ENCODE measurements around the gene MAD1L1. TPM values are rescaled to one million over a fixed set of nuclear protein-coding genes. Genes with fewer than 3 reads are reported as not detected.

The MAD1L1 gene
- total RNA-seq, 1 donor from 2014 or later: 53.8 TPM

DNA sequence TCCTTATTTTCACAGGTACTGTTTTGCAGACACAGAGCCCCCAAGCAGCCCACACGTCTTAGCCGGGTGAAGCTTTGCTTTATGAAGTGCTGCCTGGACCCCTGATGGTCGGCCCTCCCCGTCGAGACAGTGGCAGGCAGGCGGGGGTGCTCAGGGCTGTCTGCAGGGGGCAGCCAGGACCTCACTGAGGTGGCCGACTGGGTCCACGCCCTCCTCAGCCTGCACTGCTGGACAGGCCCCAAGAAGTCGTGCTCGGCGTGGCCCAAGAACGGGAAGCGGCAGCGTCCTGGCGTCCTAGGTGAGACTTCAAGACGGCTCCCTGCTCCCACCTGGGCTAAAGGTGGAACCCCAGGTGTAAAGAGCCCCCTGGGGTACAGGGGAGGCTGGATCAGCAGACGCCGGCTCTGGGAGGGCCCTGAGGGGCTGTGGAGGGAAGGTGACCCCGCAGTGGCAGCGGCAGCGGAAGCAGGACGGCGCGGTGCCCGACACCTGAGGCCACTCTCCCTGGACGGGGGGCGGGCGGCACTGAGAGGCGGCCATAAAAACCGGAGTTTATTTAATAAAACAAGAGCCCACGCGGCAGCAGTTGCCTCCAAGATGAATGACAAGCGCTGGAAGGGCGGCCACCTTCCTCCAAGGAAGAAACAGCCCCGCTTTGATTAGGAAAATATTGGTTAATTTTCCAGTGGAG, 383.2 kb downstream of the MAD1L1 start:
- TF ChIP-seq, protein P1, sequence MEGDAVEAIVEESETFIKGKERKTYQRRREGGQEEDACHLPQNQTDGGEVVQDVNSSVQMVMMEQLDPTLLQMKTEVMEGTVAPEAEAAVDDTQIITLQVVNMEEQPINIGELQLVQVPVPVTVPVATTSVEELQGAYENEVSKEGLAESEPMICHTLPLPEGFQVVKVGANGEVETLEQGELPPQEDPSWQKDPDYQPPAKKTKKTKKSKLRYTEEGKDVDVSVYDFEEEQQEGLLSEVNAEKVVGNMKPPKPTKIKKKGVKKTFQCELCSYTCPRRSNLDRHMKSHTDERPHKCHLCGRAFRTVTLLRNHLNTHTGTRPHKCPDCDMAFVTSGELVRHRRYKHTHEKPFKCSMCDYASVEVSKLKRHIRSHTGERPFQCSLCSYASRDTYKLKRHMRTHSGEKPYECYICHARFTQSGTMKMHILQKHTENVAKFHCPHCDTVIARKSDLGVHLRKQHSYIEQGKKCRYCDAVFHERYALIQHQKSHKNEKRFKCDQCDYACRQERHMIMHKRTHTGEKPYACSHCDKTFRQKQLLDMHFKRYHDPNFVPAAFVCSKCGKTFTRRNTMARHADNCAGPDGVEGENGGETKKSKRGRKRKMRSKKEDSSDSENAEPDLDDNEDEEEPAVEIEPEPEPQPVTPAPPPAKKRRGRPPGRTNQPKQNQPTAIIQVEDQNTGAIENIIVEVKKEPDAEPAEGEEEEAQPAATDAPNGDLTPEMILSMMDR (conservative IDR thresholded peaks at IDR 0.05): no peak
- H3K4me1 Mint-ChIP-seq: no peaks in the 10 kb centered on the region
- H3K36me3 Mint-ChIP-seq (ENCODE audit: low read depth): no peaks in the 10 kb centered on the region
- H3K27ac Mint-ChIP-seq (ENCODE audit: unreplicated experiment): no peak overlapping the region
- H3K4me3 Mint-ChIP-seq: no peak overlapping the region
- no peaks in the 10 kb centered on the region for H3K9me3 Mint-ChIP-seq
- H3K27me3 Mint-ChIP-seq (ENCODE audit: low read depth): no peaks in the 10 kb centered on the region
- no peak for DNase-seq (ENCODE audit: low read depth, low spot score)

DNA sequence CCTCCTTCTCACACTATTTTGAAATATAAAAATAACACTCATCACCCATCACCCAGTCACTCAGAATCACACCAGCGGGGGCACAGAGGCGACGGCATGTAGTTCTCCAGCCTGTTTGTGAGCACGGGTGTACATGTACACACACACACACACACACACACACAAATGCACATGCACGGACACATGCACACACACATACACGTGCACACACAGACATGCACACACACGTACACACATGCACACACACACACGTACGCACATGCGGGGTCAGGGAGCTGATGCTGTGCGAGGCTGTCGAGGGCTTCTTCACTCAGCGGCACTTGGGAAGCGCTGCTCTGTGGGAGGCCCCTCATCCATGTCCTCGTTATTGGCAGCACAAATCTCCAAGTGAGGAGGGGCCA, 383.8 kb downstream of the MAD1L1 start:
- no peak for DNase-seq (ENCODE audit: low read depth, low spot score)
- Mint-ChIP-seq H3K4me3 (no peak overlapping the region), H3K27me3 (ENCODE audit: low read depth) (no peaks in the 10 kb centered on the region), H3K4me1 (no peaks in the 10 kb centered on the region), H3K27ac (ENCODE audit: unreplicated experiment) (no peak overlapping the region), H3K36me3 (ENCODE audit: low read depth) (no peaks in the 10 kb centered on the region), H3K9me3 (no peaks in the 10 kb centered on the region)
- TF ChIP-seq, protein P1 (conservative IDR thresholded peaks at IDR 0.05): no peak

DNA sequence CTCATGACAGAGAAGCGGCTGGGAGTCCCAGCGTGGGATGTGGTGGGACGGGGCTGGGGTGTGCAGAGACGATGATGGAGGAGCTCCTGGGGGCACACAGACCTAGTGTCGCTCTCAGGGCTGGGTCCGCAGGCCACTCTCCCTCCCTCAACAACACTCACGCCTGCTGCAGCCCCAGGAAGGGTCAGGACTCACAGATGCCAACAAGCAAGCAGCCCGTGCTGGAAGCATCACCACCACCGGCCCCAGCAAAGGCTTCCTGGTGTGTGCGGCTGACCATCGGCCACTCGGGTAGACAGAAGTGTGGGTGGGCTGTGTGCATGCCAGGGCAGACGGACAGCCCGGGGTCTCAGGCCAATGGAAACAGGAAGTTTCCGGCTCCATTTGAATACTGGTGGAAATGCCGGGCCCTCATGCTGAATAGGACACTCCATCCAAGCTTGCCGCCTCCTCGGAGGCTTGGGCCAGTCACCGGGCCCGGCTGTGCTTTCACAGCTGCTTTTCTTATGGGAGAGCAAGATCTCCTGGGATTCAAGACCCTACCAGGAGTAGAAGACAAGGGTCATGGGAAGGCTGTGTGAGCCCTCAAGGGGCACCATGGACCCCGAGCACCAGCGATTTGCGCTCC, 384.6 kb downstream of the MAD1L1 start:
- no peak overlapping the region for H3K4me3 Mint-ChIP-seq
- peaks cover 4% of the 10 kb centered on the region for H3K4me1 Mint-ChIP-seq
- H3K27ac Mint-ChIP-seq (ENCODE audit: unreplicated experiment): peak overlapping the region; percentile 75
- TF ChIP-seq, protein P1 (conservative IDR thresholded peaks at IDR 0.05): no peak
- H3K9me3 Mint-ChIP-seq: no peaks in the 10 kb centered on the region
- H3K27me3 Mint-ChIP-seq (ENCODE audit: low read depth): no peaks in the 10 kb centered on the region
- H3K36me3 Mint-ChIP-seq (ENCODE audit: low read depth): no peaks in the 10 kb centered on the region
- DNase-seq (ENCODE audit: low read depth, low spot score): no peak

DNA sequence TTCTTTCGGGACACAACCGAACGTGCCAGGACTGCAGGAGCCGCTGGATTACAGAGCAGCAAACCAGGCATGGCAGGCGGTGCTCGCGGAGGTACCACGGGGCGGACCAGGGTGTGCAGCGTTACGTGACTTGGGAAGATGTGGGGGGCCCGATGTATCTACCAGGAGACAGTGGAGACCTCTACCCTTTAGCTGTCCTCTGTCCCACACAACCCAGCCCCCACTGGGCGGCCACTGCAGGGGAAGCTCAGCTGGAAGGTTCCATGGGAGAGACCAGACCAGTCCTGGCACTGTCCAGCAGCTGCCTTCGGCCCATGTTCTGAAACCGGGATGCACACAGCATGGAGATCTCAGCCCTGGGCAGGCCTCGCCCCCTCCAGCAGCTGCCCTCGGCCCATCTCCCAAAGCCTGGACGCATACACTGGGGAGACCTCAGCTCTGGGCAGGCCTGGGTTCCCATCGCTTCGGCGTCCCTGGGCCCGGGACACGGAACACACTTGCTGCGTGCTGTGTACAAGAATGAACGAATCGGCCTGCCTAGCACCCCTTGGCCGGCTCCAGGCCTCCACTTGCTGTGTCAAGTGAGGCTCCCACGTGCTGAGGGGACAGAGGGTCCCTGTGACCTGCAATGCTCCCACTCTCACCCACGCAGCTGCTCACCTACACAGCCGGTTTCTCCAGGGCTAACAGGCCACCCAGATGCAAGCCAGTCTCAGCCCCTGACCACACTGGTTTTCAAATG, 385.3 kb downstream of the MAD1L1 start:
- H3K27me3 Mint-ChIP-seq (ENCODE audit: low read depth): no peaks in the 10 kb centered on the region
- H3K27ac Mint-ChIP-seq (ENCODE audit: unreplicated experiment): peak overlapping the region; percentile 51
- H3K4me3 Mint-ChIP-seq: no peak overlapping the region
- TF ChIP-seq, protein P1 (conservative IDR thresholded peaks at IDR 0.05): no peak
- peaks cover 5% of the 10 kb centered on the region for H3K4me1 Mint-ChIP-seq
- H3K36me3 Mint-ChIP-seq (ENCODE audit: low read depth): no peaks in the 10 kb centered on the region
- H3K9me3 Mint-ChIP-seq: no peaks in the 10 kb centered on the region
- no peak for DNase-seq (ENCODE audit: low read depth, low spot score)

DNA sequence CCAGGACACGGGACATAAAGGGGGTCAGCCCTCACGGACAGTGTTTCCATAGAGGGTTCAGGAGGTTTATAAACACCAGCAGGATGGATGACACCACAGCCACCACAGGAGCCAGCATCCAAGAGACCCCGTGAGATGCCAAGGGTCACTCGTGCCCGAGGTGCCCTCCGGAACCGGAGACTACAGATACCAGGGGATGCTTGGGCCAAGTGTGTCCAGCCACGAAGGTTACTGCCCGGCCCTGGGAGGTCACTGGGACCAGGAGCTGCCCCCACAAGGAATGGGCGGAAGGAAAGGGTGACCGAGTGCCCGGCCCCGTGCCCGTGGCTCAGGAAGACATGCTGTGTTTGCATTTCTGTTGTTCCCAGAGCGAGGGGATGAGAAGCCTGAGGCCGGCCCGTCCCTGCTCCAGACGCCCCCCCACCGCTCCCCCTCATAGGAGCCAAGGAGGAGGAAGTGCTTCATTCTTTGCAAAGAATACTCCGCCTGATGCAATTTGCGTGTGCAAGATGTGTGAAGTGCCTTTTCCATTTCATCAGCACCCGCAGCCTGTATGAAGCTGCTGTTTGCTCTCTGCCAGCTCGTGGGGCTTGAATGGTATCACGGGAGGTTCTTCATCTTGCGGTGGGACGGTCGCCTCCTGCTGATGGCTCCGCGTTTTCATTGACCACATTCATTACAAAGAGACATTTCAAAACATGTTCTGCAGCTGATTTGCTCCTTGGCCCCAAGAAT, 386.2 kb downstream of the MAD1L1 start:
- no peak for DNase-seq (ENCODE audit: low read depth, low spot score)
- TF ChIP-seq, protein P1 (conservative IDR thresholded peaks at IDR 0.05): no peak
- H3K27me3 Mint-ChIP-seq (ENCODE audit: low read depth): no peaks in the 10 kb centered on the region
- H3K9me3 Mint-ChIP-seq: no peaks in the 10 kb centered on the region
- peaks cover 5% of the 10 kb centered on the region for H3K4me1 Mint-ChIP-seq
- no peak overlapping the region for H3K27ac Mint-ChIP-seq (ENCODE audit: unreplicated experiment)
- H3K36me3 Mint-ChIP-seq (ENCODE audit: low read depth): no peaks in the 10 kb centered on the region
- peak overlapping the region; percentile 56 for H3K4me3 Mint-ChIP-seq

Measured in neural crest cell (in vitro differentiated cells).